Panc1 (cell line): Measurements from ENCODE around the gene CEBPB.

ENCODE experiments used
- CTCF ChIP-seq: fragments of 450-650 bp; IDR thresholded peaks from 2 replicates; pipeline ENCODE4 v1.5.1; 2017; ENCODE audit warnings: mild to moderate bottlenecking
- POLR2AphosphoS5 ChIP-seq: IDR thresholded peaks from 2 replicates; pipeline ENCODE4 v1.6.1; 2012; ENCODE audit warnings: mild to moderate bottlenecking, low read depth, low read length, moderate library complexity
- SIN3A ChIP-seq: IDR thresholded peaks from 2 replicates; pipeline ENCODE4 v1.6.1; 2012; ENCODE audit warnings: low read depth, mild to moderate bottlenecking, low read length, moderate library complexity, borderline replicate concordance; ENCODE audit not compliant: insufficient read depth
- TCF7L2 ChIP-seq: IDR thresholded peaks from 2 replicates; pipeline ENCODE4 v1.6.1; 2011; ENCODE audit warnings: mild to moderate bottlenecking, low read depth, low read length, inconsistent platforms
- TF ChIP-seq, protein P1 (sequence below), 2 experiments: IDR thresholded peaks; 2 replicates each; pipeline ENCODE4 v1.6.1; 2011 to 2012; ENCODE audit warnings: low read depth in 2 of 2, control low read depth in 1 of 2, low read length in 1 of 2, mild to moderate bottlenecking in 1 of 2, moderate library complexity in 1 of 2; ENCODE audit not compliant: insufficient read depth in 1 of 2

- TF ChIP-seq, protein P1, sequence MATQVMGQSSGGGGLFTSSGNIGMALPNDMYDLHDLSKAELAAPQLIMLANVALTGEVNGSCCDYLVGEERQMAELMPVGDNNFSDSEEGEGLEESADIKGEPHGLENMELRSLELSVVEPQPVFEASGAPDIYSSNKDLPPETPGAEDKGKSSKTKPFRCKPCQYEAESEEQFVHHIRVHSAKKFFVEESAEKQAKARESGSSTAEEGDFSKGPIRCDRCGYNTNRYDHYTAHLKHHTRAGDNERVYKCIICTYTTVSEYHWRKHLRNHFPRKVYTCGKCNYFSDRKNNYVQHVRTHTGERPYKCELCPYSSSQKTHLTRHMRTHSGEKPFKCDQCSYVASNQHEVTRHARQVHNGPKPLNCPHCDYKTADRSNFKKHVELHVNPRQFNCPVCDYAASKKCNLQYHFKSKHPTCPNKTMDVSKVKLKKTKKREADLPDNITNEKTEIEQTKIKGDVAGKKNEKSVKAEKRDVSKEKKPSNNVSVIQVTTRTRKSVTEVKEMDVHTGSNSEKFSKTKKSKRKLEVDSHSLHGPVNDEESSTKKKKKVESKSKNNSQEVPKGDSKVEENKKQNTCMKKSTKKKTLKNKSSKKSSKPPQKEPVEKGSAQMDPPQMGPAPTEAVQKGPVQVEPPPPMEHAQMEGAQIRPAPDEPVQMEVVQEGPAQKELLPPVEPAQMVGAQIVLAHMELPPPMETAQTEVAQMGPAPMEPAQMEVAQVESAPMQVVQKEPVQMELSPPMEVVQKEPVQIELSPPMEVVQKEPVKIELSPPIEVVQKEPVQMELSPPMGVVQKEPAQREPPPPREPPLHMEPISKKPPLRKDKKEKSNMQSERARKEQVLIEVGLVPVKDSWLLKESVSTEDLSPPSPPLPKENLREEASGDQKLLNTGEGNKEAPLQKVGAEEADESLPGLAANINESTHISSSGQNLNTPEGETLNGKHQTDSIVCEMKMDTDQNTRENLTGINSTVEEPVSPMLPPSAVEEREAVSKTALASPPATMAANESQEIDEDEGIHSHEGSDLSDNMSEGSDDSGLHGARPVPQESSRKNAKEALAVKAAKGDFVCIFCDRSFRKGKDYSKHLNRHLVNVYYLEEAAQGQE (IDR thresholded peaks at IDR 0.05; ENCODE audit: insufficient read depth in 1 of 2, low read depth in 2 of 2, low read length in 1 of 2): no peak
- TF ChIP-seq SIN3A: no peak
- TF ChIP-seq POLR2AphosphoS5: no peak
- no peak for TF ChIP-seq CTCF
- TF ChIP-seq TCF7L2: no peak
Measured at GRCh38 chr20:50197463-50198179, 7.0 kb downstream of the CEBPB start.
